GM12873 (cell line): Measurements from ENCODE around the gene HIRA.

Source experiments
- TF ChIP-seq, protein P1 (sequence below): IDR thresholded peaks from 2 replicates; pipeline ENCODE4 v1.5.1; 2012; ENCODE audit warnings: low read depth, mild to moderate bottlenecking, moderate library complexity, low read length, control low read depth; ENCODE audit not compliant: insufficient read depth; ENCODE audit errors: missing control alignments

Gene HIRA

DNA sequence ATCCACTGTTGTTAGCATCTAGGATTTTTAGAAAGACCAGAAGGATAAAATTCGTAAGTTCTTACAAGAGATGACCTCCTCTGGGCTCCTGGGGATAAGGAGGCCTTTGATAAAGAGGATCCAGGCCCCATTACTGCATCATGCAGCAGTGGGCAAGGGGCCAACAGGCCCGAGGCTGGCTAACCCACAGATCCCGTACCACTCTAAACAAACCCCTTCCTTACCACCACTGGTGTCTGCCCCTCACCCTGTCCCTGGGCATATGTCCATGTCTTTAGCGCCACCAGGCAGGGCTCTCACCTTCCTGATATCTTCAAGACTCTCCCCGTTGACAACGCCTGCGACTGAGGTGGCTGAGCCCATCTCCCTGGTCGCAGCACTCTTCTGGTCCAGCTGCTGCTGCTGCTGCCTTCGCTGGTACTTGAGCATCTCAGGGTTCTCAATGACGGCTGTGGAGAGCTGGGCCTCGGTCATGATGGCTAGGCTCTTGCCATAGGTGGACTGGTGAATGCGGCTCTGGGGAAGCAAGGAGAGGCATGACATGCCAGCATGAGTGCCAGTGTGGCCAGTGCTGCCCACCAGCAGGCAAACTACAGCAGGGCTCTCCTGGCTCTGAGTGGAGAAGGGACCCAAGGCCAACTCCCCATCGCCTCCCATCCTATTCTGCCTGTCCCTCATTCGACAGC, 46.2 kb downstream of the HIRA start:
- TF ChIP-seq, protein P1, sequence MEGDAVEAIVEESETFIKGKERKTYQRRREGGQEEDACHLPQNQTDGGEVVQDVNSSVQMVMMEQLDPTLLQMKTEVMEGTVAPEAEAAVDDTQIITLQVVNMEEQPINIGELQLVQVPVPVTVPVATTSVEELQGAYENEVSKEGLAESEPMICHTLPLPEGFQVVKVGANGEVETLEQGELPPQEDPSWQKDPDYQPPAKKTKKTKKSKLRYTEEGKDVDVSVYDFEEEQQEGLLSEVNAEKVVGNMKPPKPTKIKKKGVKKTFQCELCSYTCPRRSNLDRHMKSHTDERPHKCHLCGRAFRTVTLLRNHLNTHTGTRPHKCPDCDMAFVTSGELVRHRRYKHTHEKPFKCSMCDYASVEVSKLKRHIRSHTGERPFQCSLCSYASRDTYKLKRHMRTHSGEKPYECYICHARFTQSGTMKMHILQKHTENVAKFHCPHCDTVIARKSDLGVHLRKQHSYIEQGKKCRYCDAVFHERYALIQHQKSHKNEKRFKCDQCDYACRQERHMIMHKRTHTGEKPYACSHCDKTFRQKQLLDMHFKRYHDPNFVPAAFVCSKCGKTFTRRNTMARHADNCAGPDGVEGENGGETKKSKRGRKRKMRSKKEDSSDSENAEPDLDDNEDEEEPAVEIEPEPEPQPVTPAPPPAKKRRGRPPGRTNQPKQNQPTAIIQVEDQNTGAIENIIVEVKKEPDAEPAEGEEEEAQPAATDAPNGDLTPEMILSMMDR, result no peak

DNA sequence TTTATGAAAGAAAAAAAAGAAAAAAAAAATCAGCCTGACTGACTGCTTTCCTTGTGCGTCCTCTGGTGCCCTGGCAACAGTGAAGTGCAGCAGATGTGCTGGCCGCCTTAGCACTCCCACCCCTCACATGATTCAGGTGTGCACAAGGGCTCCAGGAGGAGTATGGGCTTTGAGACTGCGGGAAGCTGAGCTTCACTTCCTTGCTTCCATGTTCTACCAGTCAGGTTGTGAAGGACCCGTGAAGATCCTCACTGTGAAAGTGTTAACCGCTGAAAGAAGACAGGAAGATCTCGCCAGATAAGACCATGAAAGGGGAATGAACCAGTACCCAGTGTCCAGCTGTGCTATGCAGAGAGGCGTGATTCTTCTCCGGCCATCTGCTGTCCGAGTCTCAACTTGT, 48.2 kb downstream of the HIRA start:
- TF ChIP-seq, protein P1, result no peak

DNA sequence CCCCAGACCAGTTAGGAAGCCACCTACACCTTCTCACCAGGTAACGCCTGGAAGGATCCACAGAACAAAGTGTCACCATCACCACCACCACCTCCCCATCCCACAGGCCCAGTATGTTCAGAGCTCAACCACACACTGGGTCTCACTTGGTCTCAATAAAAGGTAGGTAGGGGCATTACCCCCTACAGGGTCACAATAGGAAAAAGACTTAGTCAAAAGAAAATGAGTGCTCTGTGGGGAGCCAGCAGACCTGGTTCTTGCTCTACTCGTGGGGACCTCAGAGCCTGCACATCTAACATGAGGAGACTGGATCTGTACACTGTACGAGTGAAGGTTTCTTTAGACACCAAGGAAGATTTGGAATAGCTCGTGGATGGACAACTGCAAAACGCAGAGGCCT, 49.3 kb downstream of the HIRA start:
- TF ChIP-seq, protein P1, result no peak

DNA sequence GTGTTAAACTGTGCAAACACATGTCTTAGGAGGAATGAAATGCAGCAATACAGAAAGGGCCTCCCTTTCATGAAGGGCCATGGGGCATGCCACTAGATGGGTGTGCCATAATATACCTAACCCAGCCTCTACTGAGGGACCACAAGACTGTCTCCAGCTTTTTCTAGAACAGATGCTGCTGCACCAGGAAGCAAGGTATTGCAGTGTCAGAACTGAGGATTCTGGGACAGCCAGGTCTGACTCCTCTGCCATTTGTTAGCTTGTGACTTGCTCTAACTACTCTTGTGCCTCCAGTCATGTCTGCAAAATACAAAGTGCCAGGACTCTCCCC, 53.2 kb downstream of the HIRA start:
- TF ChIP-seq, protein P1, result no peak

DNA sequence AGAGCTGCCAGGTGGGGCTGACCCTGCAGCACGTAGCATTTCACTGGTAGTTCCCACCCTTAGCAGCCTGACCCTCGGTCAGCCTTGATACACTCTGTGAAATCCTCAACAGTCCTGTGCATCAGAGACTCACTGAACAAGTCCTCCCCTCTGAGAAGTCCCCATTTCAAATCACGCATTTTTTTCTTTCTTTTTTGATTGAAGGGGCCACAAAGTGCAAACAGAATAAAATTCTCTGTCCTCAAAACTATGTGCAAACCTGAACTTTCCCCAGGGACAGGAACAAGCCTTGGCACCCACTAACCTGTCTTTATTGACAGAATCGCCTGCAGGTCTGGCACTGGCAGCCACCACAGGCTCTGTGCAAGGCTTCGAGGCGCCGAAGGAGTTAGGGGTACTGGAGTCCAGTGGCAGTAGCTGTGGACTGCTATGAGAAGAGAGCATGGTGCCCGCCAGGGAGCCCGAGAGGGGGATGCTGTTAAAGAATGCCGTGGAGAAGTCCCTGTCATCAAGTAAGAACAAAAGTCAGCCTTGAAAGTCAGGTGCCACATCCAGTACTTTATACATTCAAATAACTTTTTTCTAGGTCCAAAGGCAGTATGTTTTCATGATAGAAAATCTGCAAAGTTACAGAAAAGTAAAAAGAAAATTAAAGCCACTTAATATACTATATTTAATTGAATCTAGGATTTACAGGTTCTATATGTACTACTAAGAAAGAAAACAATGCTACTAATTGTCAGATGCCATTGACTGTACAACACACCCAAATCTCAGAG, 53.8 kb downstream of the HIRA start:
- TF ChIP-seq, protein P1, result no peak

DNA sequence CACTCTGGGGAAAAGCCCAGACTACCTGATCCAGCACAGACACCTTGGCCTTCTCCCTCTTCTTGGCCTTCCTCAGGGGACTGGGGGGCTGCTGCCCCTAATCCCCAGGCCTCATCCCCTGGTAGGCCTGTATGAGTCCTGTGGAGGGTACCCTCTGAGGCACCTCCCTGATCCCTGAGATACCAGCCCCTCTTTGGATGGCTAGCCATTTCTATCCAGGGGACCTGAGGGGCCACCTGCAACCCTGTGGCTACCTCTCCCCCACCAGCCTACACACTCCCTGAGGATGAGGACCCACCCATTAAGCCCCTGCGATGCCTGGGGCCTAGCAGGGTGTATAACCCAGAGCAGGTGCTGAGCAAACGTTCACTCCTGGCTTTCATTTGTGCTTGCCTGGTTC, 54.6 kb downstream of the HIRA start:
- TF ChIP-seq, protein P1, result no peak

DNA sequence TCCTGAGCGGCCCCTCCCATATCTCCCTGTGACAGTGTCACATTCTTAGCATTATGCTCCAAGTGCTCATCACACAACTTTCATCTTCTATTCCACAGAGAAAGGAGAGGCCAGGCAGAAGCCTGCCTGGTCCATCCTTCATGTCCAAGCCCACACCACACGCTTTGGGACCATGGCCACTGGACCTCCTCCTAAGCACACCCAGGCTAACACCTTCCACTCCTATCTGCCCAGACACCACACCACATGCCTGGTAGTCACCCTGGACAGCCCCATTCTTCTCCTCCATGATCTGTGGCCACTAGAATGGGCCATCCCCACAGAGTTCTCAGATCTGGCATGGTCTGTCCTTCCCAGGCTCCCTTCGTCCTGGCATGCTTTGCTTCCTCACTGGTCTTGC, 55.3 kb downstream of the HIRA start:
- TF ChIP-seq, protein P1, result no peak
